ENCODE data around the gene SPC25.
"Not testable (repeated sequence)": the region's sequence is repeated elsewhere in the genome, so short reads cannot be mapped to it uniquely, and the experiment has no call there.

The SPC25 gene

DNA sequence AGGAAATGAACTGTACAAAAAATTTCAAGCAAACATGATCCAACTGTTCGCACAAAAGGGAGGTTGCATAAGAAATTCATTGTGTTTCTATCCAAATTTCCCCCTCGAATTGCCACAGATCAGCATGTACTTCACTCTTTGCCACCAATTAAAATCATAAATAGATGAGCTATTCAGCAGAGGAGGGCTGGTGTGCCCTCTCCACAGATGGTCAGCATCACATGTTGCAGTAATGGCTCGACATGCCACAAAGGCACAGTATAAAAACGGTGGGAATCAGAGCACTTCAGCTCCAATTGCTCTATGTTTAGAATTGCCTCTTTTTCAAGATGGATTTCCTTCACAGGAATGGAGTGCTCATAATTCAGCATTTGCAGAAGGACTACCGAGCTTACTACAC, 10.8 kb upstream of the SPC25 start, which contains the start of gene G6PC2:
Gene G6PC2, plus strand, starts transcription at position 289 of the 400 bp plus-strand sequence. Its CDS starts 41 bp downstream, at position 330.
- no peak for DNase-seq

DNA sequence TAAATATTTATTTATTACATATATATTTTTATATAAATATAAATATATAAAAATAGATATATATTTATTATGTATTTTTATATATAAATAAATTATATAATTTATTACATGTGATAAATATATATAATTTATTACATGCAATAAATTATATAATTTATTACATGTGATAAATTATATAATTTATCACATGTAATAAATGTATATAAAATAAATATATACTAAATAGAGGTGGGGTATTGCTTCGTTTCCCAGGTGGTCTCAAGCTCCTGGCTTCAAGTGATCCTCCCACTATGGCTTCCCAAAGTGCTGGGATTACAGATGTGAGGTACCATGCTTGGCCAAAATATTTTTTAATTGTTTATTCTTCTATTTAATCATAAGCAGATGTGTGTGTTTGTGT, 7.2 kb upstream of the SPC25 start:
- no peak for DNase-seq

DNA sequence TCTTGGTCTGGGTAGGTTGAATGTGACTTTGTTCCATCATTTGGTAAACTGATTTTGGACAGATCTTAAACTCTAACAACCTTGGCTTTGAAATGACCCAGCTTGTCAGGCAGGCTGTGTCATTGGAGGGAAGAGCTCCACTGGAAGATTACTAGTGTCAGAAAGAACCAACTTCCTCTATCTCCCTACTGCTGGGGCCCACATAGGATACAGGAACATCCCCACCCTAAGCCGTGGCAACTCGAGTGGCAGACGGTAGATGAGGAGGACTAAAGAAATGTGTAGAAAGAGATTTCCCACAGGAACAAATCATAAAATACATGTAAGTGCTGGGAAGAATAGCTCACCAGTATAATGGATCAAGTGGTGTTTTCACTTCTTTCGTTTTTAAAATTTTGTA, 6.6 kb upstream of the SPC25 start:
- no peak for DNase-seq

DNA sequence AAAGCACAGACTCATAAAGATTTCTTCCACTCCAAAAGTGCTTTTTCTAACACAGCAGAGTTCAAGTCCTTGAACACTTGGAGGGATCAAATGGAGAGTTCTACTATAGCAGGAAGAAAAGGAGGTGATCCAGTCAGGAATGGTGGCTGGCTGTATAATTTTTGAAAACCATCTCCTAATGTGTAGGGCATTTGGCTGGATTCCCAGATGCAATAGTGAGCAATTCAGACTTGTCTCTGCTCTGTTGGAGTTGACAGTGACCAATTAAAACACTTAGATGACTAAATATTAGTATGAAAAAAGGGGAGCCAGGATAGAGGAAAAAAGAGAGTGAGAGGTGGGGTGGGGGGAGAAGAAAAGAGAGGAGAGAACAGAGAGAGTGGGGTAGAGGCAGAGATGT, 5.5 kb upstream of the SPC25 start:
- no peak for DNase-seq

DNA sequence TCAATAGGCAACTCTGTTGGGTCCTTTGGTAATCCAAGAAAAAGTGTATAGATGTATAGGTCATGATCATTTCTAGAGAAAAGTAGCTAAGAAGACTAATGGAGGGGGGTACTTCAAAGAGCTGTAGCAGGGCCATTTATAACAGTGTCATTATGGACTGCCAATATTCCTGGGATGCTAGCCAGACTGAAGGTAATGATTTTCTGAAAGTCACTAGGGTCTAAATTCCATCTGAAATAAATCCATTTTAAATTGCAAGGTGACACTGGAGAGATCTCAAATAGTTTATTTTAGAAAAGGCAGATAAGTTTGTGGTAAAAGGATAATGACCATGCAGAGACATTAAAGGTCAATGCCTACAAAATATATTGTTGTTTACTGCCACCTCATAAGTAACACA, 4.5 kb upstream of the SPC25 start:
- DNase-seq = no peak

DNA sequence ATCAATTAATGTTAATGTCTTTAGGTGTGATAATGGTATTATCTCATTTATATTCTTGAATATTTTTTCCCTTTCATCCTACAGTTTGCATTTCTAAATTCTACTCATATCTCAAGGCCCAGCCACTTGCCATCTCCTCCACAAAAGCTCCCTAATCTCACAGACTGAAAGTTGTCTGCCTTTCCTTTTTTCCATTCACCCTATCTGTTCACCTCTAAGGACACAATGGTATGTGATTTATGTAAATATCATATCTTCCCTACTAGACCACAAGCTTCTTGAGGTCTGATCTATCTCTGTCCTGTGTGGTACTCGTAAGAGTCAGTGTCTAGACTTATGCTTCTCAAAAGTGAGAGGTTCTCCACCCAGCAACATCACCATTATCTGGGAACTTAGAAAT, 3.9 kb upstream of the SPC25 start:
- DNase-seq = no peak

DNA sequence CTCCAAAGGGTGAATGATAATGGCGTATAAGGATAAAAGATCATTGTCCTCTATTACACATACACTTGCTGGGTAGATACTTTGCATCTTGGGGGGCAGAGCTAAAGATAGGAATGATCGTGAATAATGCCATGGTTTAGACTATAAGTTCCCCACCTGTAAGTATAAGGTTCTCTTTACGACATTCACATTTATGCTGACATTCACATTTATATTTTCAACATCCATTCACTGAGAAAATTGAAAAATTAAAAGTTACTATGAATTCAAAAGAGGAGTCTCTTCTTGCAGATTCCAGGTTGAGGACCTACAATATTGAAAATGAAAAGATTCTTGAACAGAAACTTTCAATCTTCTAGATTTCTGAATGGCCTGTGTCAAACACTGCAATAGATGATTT, 2.1 kb upstream of the SPC25 start:
- no peak for DNase-seq

DNA sequence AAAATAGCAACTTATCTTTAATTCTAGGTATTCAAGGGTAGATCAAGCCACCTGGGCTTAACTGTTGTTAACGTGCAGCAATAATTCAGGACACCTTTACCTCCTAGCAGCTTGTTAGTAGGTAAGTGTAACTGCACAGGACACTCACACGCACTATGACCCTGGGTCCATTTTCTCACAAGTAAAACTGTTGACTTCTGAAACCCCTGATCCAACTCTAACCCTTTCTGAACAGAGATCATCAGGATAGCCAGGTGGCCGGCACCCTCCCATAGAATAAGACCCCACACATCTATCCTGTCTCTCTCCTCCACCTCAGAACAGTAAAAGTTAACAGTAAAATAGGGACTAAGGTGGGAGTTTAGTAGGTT, 610 bp downstream of the SPC25 start:
- DNase-seq = no peak

DNA sequence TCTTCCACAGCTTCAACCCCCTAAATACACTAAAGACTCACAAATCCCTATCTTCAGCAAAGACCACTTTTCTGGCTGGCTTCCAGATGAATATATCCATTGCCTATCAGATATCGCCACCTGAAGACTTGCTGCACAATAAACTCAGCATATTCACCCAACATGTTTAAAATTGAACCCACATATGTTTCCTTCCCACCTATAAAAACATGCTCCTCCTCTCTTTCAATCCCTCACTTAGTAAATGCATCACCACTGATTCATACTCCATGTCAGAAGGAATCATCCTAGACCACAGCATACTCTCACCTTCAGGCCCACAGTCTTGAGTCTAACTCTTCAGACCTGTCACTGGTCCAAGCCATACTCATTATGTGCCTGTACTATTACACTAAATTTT, 5.3 kb downstream of the SPC25 start:
- no peak for DNase-seq

DNA sequence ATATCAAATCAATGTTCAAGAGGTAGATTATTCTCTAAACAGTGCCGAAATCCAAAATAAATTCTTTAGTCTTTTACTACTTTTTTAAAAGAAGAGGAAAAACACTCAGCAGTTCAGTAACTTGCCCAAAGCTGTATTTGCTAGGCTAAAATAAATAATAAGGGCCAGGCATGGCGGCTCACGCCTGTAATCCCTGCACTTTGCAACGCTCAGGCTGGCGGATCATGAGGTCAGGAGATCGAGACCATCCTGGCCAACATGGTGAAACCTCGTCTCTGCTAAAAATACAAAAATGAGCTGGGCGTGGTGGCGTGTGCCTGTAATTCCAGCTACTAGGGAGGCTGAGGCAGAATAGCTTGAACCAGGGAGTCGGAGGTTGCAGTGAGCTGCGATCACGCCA, 8.1 kb downstream of the SPC25 start:
- not testable (repeated sequence) for DNase-seq

DNA sequence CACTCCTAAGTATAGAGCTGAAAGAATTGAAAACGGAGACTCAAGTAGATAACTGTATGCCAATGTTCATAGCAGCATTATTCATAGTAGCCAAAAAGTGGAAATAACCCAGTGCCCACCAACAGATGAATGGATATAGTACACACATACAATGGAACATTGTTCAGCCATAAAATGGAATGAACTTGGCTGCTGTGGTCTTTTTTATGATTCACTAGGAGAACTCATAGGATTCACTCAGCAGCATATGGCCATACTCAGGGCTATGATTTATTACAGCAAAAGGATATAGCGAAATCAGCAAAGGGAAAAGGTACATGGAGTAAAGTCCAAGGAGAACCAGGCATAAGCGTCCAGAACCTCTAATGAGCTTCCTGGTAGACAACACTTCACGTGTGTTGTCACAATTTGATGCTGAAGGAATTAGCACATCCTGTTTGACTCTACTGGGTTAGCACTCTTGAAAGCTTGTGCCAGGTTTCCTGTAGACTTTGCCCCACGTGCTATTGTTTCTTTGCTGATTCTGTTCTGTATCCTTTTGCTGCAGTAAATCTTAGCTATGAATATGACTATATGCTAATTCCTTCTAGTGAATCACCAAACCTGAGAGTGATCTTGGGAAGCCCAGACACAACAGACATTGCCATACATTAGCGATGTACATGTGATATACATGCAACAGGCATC, 15.7 kb downstream of the SPC25 start:
- no peak for DNase-seq

DNA sequence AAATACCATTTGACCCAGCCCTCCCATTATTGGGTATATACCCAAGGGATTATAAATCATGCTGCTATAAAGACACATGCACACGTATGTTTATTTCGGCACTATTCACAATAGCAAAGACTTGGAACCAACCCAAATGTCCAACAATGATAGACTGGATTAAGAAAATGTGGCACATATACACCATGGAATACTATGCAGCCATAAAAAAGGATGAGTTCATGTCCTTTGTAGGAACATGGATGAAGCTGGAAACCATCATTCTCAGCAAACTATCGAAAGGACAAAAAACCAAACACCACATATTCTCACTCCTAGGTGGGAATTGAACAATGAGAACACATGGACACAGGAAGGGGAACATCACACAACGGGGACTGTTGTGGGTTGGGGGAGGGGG, 19.4 kb downstream of the SPC25 start:
- DNase-seq = not testable (repeated sequence)

DNA sequence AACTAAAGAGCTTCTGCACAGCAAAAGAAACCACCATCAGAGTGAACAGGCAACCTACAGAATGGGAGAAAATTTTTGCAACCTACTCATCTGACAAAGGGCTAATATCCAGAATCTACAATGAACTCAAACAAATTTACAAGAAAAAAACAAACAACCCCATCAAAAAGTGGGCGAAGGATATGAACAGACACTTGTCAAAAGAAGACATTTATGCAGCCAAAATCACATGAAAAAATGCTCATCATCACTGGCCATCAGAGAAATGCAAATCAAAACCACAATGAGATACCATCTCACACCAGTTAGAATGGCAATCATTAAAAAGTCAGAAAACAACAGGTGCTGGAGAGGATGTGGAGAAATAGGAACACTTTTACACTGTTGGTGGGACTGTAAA, 19.9 kb downstream of the SPC25 start:
- not testable (repeated sequence) for DNase-seq

DNA sequence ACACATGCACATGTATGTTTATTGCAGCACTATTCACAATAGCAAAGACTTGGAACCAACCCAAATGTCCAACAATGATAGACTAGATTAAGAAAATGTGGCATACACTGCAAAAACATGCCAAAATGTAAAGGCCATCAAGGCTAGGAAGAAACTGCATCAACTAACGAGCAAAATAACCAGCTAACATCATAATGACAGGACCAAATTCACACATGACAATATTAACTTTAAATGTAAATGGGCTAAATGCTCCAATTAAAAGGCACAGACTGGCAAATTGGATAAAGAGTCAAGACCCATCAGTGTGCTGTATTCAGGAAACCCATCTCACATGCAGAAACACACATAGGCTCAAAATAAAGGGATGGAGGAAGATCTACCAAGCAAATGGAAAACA, 23.1 kb downstream of the SPC25 start:
- DNase-seq = not testable (repeated sequence)

DNA sequence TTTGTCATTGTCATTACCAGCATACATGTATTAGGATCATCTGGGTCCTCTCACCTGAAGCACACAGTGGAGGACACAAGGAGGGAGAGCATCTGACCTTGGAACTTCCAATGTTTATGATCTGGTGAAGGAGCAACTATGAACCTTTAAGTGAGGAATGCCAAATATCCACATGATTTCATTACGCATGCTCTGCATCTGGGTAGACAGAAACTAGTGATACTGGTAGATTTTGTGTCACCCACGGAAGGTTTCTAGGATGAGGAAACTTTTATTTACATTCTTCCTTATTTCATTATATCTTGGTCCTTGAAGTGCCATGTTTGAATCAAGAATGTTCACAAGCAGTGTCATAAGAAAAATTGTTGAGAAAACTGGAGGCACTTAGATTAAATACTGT, 32.1 kb downstream of the SPC25 start:
- no peak for DNase-seq

DNA sequence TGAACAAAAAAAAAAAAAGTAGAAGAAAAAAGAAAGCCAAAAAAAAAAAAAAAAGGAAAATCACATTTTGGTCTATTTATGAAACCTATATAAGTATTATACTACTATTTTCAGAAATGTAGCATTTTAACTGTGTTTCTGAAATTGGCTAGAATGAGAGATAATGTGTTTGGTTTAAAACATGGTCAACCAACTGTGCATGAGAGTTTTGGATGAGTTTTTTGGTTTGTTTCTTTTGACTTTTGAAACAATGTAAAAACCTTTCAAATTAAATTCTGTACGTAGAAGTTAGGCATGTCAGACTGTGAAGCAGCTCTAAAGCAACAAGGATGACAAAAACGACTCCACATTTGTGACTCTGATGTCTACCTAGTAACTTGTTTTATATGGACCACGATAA, 34.6 kb downstream of the SPC25 start:
- DNase-seq = no peak

DNA sequence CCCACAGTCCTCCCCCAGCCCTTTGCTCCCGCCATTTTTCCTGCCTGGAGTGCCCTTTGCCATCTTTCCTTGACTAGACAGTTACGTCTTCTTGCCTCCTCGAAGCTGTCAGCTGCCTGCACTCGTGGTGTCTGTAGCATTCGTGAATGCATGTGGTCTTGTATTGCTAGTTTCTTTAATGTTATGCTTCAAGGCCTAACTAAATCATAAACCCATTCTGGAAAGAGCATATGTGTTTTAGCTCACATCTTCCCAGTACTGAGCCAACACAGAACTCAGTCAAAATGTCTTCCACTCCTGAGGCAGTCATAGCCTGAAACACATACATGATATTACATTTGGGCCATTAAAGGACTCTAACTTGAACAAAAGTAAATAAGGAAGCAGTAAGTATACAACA, 35.6 kb downstream of the SPC25 start:
- DNase-seq = no peak

DNA sequence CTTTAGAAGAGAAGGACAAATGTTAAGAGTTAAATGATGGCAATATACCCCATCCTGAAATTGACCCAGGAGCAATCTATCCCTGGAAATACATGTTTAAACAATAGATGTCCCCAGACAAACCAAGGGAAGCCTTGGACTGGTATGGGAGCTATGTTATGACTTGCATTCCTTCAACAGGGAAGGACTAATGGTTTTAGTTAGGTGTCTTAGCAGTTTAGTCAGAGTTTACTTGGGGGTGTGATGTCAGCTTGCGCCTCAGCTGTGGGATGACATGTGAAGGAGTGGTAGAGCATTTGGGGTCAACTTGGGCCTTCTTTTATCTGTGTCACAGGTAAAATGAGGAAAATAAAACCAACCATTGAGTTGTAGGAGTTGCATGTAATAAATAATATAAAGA, 36.8 kb downstream of the SPC25 start:
- no peak for DNase-seq

DNA sequence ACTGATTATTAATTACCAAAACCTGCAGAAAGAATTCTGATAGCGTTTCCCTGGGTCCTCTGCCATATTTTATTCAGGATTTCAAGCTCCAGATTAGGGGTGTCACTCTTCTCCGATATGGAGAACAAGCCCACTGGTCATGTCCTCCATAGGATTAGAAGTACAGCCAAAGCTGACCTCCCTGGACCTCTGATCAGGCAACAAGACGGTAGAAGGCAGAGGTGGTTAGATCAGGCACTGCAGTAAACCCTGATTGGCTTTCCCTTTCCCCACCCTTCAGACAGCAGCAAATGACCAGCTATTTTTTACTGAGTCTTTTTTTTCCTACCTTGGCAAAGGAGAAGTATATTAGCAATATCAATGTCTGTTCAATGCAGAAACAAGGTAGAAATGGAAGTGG, 37.7 kb downstream of the SPC25 start:
- no peak for DNase-seq

DNA sequence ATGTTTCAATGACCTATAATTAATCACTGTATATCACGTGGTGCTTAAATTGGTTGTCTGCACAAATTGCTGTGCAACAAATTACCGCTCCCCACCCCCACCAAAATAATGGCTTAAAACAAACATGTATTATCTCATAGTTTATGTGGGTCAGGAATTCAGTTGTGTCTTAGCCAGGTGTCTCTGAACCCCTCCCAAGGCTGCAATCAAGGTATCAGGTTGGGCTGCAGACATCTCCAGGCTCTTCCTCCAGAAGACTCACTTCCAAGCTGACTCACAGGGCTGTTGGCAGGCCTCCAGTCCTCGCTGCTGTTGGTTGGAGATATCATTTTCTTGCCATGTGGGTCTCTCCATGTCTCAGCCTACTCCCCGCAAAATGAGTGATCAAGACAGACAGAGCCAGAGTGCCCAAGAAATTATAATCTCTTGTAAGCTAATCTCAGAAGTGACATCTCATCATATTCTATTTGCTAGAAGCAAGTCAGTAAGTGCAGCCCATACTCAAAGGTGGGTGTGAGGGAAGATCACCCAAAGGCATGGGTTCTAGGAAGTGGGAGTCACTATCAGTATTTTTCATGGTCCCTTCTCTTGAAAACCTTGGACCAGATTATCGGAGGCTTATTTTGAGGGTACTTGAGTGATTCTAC, 38.4 kb downstream of the SPC25 start:
- no peak for DNase-seq

DNA sequence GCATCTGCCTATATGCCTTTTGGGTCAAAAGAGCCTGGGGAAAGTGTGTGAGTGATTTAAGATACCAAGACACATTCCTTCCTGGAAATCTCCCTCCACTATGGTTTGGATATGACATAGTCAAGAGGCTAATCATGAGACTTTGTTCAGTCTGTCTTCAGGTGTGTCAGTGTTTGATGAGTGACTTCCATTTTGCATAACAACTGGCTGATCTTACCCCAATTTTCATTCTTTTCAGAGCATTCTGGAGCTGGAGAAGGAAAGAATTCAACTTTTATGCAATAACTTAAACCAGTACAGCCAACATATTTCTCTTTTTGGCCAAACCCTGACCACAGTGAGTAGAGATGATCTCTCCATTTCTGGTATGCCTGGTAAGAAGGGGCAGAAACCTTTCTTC, 39.4 kb downstream of the SPC25 start:
- no peak for DNase-seq

DNA sequence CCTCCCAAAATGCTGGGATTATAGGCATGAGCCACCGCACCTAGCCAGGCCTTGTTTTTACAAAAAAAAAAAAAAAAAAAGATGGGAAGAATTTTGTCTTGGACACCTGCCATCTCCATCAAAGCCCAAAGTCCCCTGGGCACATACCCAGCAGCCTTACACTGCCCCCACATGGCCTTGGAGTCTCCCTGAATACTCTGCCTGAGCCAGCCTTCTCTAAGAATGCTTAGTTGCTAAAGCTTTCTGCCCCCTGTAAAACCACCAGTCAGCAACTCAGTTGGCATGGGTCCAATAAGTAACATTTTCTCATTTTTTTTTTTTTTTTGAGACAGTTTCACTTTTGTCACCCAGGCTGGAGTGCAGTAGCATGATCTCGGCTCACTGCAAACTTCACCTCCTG, 40.6 kb downstream of the SPC25 start:
- no peak for DNase-seq

DNA sequence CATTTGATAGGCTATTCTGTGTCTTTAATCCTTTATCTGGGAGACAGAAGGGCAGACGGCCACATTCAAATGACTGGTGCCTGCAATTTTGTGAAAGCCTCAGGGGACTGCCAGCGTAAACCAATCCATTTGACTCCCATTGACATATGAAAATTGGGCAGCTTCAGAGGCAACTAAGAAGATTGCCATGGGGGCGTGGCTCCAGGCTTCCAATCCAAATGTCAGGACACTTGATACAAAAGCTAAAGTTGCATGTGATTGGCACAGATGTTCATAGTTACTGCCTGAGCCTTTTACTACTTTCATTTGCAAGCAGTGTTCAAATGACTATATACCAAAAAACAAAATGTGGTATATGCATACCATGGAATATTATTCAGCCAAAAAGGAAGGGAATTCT, 42.0 kb downstream of the SPC25 start:
- no peak for DNase-seq

DNA sequence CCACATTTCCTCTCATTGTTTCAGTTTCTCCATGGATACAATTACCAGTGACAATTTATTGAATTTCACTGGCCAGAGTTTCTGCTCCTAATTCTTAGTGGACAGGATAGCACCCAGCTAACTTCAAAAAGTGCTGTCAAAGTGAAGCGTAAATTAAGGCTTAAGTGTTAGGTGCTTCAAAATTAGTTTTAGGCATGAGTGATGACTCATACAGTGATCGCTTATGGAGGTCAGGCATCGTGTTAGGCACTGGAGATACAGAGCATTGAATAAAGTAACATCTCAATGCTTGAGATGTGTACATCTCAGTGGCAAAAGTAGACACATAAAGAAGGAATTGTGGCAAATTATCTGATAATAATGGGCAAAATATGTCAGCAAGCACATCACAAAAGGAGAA, 47.0 kb downstream of the SPC25 start:
- DNase-seq = no peak

DNA sequence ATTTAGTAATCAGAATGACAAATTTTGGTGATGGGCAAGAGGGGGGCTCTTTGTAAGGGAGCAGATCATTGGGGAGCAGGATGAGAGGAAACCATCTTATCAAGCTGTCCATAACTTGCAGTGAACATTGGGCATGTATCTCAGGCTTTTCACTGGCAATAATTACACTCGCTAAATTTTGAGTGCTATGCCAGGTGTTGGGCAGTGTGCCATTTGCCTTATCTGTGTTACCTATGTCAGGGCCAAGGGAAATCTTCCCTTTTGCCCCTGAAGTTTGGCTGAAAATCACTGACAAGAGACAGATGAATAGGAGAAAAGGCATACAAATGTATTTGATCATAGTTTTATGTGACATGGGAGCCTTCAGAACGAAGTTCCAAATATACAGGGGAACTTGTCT, 48.8 kb downstream of the SPC25 start:
- DNase-seq = no peak

All from stimulated activated CD4-positive, alpha-beta T cell treated with anti-CD3 and anti-CD28 coated beads, Interleukin-4, amount 100 ng/mL, for 4 hours (primary cell).